OCI-LY1 (cell line): Measurements from ENCODE around the gene BCS1L.
A peak's percentile ranks its signal among the peaks of the same experiment; 100 is the strongest.

Experiments
- H2AFZ ChIP-seq: fragments of 200-600 bp; sonication (generic), shearing (Covaris generic); 2 replicates; pipeline ENCODE4 v1.6.0; 2014; ENCODE audit warnings: antibody characterized with exemption, mild to moderate bottlenecking, low read length
- H3F3A ChIP-seq: fragments of 200-600 bp; sonication (generic), shearing (Covaris generic); 2 replicates; pipeline ENCODE4 v1.6.0; 2014; ENCODE audit warnings: mild to moderate bottlenecking, antibody characterized with exemption, low read length, moderate library complexity; ENCODE audit not compliant: insufficient read depth
- H3K27ac ChIP-seq: fragments of 200-600 bp; sonication (generic); 2 replicates; pipeline ENCODE4 v1.5.1; 2014; ENCODE audit warnings: low read length, mixed run types, mild to moderate bottlenecking, low read depth; ENCODE audit not compliant: poor library complexity, severe bottlenecking
- H3K27me3 ChIP-seq: fragments of 200-600 bp; sonication (generic); 2 replicates; pipeline ENCODE4 v1.6.0; 2014; ENCODE audit warnings: antibody characterized with exemption, mild to moderate bottlenecking, low read length, moderate library complexity; ENCODE audit not compliant: insufficient read depth
- H3K36me3 ChIP-seq: fragments of 200-600 bp; sonication (generic); 2 replicates; pipeline ENCODE4 v1.6.1; 2014; ENCODE audit warnings: mild to moderate bottlenecking, antibody characterized with exemption, low read length, moderate library complexity, mixed read lengths; ENCODE audit not compliant: insufficient read depth
- H3K4me1 ChIP-seq: fragments of 200-600 bp; sonication (generic); 2 replicates; pipeline ENCODE4 v1.5.1; 2014; ENCODE audit warnings: mild to moderate bottlenecking, low read length, moderate library complexity; ENCODE audit not compliant: insufficient read depth, severe bottlenecking
- H3K4me2 ChIP-seq: fragments of 200-600 bp; sonication (generic), shearing (Covaris generic); 2 replicates; pipeline ENCODE4 v1.6.1; 2014; ENCODE audit warnings: low read length
- H3K4me3 ChIP-seq: fragments of 200-600 bp; sonication (generic); 2 replicates; pipeline ENCODE4 v1.5.1; 2014; ENCODE audit warnings: low read length, low read depth, mild to moderate bottlenecking, mixed read lengths; ENCODE audit not compliant: poor library complexity, severe bottlenecking
- H3K79me2 ChIP-seq: fragments of 200-600 bp; shearing (Covaris generic); 2 replicates; pipeline ENCODE4 v1.6.1; 2016; ENCODE audit warnings: mixed run types, low read length, mixed read lengths; ENCODE audit not compliant: insufficient read depth
- H3K9ac ChIP-seq: fragments of 200-600 bp; sonication (generic), shearing (Covaris generic); 2 replicates; pipeline ENCODE4 v1.6.1; 2014; ENCODE audit warnings: mild to moderate bottlenecking, low read length, mixed read lengths
- H3K9me2 ChIP-seq: fragments of 200-600 bp; sonication (generic), shearing (Covaris generic); 2 replicates; pipeline ENCODE4 v1.6.1; 2014; ENCODE audit warnings: low read depth, mild to moderate bottlenecking, low read length, mixed read lengths
- H3K9me3 ChIP-seq: fragments of 200-600 bp; shearing (Covaris generic); 2 replicates; pipeline ENCODE4 v1.6.1; 2014; ENCODE audit warnings: low read length, mixed read lengths
- H4K20me1 ChIP-seq: fragments of 200-600 bp; sonication (generic), shearing (Covaris generic); 2 replicates; pipeline ENCODE4 v1.6.0; 2016; ENCODE audit warnings: mild to moderate bottlenecking, low read length; ENCODE audit not compliant: insufficient read depth
- CTCF ChIP-seq: fragments of 200-600 bp; sonication (generic), shearing (Covaris generic); IDR thresholded peaks from 2 replicates; pipeline ENCODE4 v1.5.1; 2017; ENCODE audit warnings: mild to moderate bottlenecking, antibody characterized with exemption, low read length, moderate library complexity, mixed read lengths
- EZH2 ChIP-seq: fragments of 200-600 bp; sonication (generic), shearing (Covaris generic); IDR thresholded peaks from 2 replicates; pipeline ENCODE4 v1.8.0; 2017; ENCODE audit warnings: borderline replicate concordance, mixed run types, mild to moderate bottlenecking, antibody characterized with exemption, low read length, moderate library complexity, mixed read lengths

Gene BCS1L

GRCh38 chr2:218645126-218645525 lies 14.4 kb upstream of the BCS1L start:
- TF ChIP-seq EZH2 (no peak), CTCF (no peak)
- Histone ChIP-seq H3K27me3 (no peaks in the 10 kb centered on the region), H3K79me2 (no peaks in the 10 kb centered on the region), H3K9me2 (no peaks in the 10 kb centered on the region), H3K9me3 (no peaks in the 10 kb centered on the region), H3K4me3 (no peak overlapping the region), H3K27ac (no peak overlapping the region), H3K36me3 (peaks cover 97% of the 10 kb centered on the region), H4K20me1 (no peaks in the 10 kb centered on the region), H3K4me2 (no peak overlapping the region), H3K4me1 (no peaks in the 10 kb centered on the region), H3K9ac (no peak overlapping the region), H3F3A (no peaks in the 10 kb centered on the region), H2AFZ (no peak overlapping the region)

- Histone ChIP-seq H3K9me2 (no peaks in the 10 kb centered on the region), H3K27ac (no peak overlapping the region), H3K9ac (no peak overlapping the region), H3K9me3 (no peaks in the 10 kb centered on the region), H3K79me2 (no peaks in the 10 kb centered on the region), H3K36me3 (peaks cover 100% of the 10 kb centered on the region), H3K4me3 (no peak overlapping the region), H3K27me3 (no peaks in the 10 kb centered on the region), H4K20me1 (no peaks in the 10 kb centered on the region), H2AFZ (no peak overlapping the region), H3K4me2 (no peak overlapping the region), H3F3A (no peaks in the 10 kb centered on the region), H3K4me1 (no peaks in the 10 kb centered on the region)
- TF ChIP-seq EZH2 (no peak), CTCF (peak; percentile 93)
Observed at GRCh38 chr2:218648088-218648786, 11.2 kb upstream of the BCS1L start.

GRCh38 chr2:218648787-218649100 lies 10.7 kb upstream of the BCS1L start:
- Histone ChIP-seq H3K9me3 (no peaks in the 10 kb centered on the region), H3K9ac (no peak overlapping the region), H3K4me2 (no peak overlapping the region), H3K9me2 (no peaks in the 10 kb centered on the region), H3K4me1 (no peaks in the 10 kb centered on the region), H3K27ac (no peak overlapping the region), H4K20me1 (no peaks in the 10 kb centered on the region), H3F3A (no peaks in the 10 kb centered on the region), H2AFZ (no peak overlapping the region), H3K4me3 (no peak overlapping the region), H3K27me3 (no peaks in the 10 kb centered on the region), H3K36me3 (peaks cover 100% of the 10 kb centered on the region), H3K79me2 (no peaks in the 10 kb centered on the region)
- TF ChIP-seq EZH2 (no peak), CTCF (no peak; the same call in 1 of the 2 replicates)
